ENCODE results near the gene RBP3.

GRCh38 chr10:47405857-47406547, 57.8 kb downstream of the RBP3 start:
- no peak for TF ChIP-seq CTCF (IDR thresholded peaks at IDR 0.05; ENCODE audit: insufficient read depth, low read length)
- no peak for TF ChIP-seq REST (IDR thresholded peaks at IDR 0.05; ENCODE audit: insufficient replicate concordance, low read depth)
- no peak for TF ChIP-seq POLR2AphosphoS5 (IDR thresholded peaks at IDR 0.05; ENCODE audit: low read depth)
- TF ChIP-seq GABPA (IDR thresholded peaks at IDR 0.05; ENCODE audit: low read depth), result no peak
- TF ChIP-seq SPI1 (IDR thresholded peaks at IDR 0.05; ENCODE audit: borderline replicate concordance, low read depth), result no peak
